HPDE6-E6E7 (cell line): Measurements from ENCODE around the gene PLIN5.
"Not testable (repeated sequence)": the region's sequence is repeated elsewhere in the genome, so short reads cannot be mapped to it uniquely, and the experiment has no call there.

ENCODE experiments used
- DNase-seq: peaks from one replicate; pipeline ENCODE4 v3.0.0; 2011; ENCODE audit warnings: missing footprints; ENCODE audit errors: extremely low spot score

PLIN5 gene

DNA sequence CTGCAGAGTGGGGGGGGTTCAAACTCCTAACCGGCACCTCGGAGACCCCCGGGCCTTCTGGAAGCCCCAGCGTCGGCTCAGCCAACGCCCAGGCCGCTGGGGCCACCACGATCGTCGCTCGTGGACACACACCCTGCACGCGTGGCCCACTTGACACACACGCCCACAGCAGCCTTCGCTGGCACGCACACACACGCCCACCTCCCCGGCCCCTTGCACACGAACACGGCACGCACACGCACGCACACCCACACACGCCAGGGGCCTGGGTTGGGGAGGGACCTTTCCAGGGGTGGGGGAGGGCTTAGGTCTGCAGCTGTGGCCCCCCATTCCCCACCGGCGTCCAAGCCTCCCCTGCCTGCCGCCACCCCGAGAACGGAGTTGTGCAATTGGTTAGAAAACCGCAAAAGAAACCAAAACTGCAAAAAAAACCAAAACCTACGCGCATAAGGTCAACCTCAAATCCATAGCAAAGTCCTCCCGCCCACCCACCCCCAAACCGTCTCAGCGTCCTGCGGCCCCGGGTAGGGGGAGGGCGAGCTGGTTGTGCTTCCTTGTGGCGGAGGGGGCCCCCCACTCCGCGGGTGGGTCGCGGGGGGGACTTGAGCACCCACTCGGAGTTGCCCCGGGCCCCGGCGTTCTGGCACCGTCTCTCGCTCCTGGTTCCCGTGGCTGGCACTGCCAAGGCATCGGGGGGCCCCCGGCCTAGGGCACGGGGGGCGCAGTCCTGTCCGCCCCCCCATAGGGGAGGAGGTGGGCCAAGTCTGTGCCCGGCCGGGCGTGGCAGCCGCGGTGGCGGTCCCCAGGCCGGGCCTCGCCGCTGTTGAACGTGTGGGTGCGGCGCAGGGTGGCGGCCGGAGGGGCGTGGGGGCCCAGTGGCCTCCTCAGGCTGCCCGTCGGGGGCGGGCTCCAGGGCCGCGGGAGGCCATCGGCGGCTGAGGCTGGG, 8.1 kb upstream of the PLIN5 start:
- no peak for DNase-seq

DNA sequence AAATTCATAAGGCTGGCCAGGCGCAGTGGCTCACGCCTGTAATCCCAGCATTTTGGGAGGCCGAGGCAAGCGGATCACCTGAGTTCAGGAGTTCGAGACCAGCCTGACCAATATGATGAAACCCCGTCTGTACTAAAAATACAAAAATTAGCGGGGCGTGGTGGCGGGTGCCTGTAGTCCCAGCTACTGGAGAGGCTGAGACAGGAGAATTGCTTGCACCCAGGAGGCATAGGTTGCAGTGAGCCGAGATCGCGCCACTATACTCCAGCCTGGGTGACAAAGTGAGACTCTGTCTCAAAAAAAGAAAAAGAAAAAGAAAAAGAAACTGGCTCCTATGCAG, 6.8 kb upstream of the PLIN5 start:
- not testable (repeated sequence) for DNase-seq

DNA sequence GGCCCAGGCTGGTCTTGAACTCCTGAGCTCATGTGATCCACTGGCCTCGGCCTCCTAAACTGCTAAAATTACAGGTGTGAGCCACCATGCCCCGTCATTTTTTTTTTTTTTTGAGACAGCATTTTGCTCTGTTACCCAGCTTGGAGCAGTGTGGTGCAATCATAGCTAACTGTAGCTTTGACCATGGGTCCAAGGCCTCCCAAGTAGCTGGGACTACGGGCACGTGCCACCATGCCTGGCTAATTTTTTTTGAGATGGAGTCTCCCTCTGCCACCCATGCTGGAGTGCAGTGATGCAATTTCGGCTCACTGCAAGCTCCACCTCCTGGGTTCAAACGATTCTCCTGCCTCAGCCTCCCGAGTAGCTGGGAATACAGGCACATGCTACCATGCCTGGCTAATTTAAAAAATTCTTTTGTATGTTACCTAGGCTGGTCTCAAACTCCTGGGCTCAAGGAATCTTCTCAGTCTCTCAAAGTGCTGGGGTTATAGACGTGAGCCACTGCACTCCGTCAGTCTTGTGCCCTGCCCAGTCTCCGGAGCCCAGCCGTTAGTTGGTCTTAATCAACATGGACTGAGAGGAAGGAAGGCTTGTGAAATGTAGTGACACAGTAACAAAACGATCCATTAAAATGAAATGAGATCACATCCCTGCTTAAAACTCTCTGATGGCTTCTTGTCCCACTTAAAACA, 6.2 kb upstream of the PLIN5 start:
- no peak for DNase-seq

DNA sequence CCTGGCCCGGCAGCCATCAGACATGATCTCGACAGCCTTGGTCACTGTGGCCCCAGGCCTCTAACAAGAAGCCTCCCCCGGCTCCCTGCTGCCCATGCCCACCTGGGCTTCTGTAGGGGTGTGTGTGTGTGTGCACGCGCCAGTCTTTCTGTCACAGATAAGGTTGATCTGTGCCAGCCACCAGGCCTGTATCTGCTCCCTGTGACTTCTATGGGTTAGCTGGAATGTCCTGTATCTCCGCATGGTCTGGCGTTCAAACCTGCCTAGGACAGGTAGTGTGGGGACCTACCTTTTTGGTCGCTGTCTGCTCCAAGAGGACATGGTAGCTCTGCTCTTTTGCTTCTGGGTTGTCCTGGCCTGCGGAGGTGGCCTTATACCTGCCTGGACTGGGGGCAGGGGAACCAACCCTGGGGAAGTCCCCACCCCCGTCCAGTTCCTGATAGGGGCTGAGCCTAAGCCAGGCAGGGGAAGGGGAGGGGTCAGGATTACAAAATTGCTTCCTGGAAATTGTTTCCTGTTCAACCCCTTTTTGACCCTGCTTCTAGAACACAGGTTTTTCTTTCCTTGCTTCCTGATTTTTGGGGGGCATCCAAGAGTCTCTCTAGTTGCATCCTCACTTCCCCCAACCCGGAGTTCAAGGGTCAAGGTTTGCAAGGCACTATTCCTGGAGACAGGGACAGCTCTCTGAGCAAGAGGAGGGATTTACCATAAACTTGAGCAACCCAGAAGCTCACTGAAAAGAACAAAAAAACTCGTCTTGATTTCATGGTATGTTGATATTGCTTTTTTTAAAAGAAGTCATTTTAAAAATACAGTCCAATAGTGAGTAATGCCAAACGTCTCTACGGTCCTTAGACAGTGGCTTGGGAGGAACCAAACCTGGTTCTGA, 4.9 kb upstream of the PLIN5 start, which contains the start of gene LRG1:
LRG1 (minus strand) TSS at position 344 of the 889 bp plus-strand sequence; CDS start at position 321, 23 bp downstream.
- no peak for DNase-seq

DNA sequence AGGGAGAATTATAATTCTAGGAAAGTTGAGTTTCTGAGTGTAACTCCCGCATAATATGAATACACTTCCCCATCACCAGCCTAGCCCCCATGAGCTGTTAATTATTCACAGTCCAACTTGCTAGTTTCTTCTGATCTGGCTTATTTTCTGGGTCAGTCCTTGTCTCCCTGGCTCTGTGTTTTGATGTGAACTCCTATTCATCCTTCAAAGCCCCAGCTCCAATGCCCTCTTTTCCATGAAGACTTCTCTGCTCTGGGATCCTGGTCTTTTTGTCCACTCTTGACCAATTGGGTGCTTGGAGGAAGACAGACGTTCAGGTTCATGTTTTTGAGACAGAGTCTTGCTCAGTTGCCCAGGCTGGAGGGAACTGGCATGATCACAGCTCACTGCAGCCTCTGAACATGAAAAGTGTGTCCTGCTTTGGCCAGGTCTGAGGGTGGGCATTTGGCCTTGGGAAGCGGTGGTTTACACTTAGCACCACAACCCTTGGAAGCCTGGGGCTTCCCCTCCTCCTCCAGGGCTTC, 4.2 kb upstream of the PLIN5 start:
- DNase-seq = no peak

DNA sequence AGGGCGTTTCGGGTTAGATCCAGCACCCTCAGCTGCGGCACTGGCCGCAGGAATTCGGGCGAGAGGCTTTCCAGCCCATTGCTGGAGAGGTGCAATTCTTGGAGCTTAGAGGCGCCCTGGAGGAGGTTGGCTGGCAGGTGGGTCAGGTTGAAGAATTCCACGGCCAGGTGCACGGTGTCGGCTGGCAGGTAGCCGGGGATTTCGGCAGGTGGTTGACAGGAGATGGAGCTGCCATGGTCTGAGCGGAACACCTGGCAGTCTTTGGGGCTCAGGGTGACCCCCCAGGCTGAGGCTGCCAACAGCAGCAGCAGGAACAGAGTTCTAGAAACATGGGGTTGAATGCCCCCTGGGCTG, 3.6 kb upstream of the PLIN5 start:
- no peak for DNase-seq

DNA sequence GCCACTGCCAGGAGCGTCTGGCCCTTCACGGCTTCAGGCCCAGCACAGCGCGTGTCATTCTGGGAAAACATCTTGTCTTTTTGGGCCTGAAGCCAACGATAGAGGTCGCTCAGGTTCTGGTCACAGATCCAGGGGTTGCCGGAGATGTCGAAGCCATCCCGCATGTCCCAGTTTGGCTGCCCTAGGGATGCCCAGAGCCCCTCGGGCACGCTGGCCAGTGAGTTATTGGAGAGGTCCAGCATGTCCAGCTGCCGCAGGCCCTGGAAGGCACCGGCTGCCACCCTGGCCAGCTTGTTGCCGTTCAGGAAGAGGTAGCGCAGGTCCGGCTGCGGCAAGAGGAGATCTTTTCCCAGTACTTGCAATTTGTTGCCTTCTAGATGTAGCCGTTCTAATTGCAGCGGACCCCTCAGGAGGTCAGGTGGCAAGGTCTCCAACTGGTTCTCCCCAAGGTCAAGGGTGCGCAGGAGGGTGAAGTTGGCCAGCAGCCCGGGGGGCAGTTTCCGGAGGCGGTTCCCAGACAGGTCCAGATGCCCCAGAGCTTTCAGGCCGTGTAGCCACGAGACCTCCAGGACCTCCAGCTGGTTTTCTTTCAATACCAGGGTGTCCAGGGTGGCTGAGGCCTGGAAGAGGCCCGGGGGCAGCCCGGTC, 3.1 kb upstream of the PLIN5 start:
- no peak for DNase-seq

DNA sequence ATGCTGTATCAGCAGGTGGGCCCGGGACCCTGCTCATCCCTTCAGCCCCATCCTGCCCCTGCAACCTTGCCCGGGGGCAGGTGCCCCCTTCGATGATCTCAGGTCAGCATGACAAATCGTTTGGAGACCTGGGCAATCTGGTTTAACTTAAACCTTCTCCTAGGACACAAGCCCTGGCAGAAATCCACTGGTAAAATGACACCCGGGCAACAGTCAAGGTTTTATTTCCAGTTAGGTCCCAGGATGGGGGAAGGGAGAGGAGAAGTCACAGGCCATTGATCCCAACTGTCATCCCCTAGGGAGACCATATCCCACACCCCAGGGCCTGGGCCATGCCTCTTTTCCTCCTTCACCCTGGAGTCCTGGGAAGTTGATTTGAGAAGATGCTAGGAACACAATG, 1.8 kb upstream of the PLIN5 start:
- no peak for DNase-seq

DNA sequence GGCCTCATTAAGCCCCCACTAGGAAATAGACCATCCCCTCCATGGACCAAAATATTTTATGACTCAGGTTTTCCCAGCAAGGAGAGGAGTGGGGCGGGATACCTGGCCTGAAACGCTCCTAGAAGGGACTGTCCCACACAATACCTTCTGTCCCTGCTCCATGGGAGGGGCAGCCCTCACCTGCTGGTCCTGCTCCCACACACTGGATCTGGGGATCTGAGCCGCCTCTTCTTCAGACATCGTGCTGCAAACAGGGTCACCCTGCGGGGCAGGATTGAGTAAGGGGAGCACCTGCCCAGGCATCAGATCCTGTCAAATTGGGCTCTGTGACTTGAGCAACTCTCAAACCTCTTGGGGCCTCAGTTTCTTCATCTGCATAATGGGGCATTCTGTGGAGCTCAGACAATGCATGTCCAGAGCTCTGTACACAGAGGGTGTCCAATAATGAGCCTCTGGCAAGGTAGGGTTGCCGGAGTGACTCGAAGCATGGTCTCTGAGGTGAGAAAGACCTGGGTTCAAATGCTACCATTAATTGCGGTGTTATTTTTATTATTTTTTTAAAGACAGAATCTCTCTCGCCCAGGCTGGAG, 1.1 kb downstream of the PLIN5 start:
- DNase-seq = no peak

DNA sequence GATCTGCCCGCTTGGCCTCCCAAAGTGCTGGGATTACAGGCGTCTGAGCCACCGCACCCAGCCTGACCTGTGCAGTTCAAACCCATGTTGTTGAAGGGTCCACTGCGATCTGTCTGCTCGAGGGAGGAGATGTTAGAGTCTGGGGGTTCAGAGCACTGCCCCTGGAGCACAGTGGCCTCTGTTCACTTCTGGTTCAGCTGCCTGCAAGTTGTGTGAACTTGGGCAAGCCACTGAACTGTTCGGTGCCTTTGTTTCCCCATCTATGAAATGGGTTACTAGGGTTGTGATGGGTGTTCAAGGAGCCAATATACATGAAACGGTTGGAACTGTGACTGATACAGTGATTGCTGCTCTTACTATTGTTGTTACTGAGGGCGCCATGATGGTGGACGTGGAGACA, 1.7 kb downstream of the PLIN5 start:
- DNase-seq = no peak

DNA sequence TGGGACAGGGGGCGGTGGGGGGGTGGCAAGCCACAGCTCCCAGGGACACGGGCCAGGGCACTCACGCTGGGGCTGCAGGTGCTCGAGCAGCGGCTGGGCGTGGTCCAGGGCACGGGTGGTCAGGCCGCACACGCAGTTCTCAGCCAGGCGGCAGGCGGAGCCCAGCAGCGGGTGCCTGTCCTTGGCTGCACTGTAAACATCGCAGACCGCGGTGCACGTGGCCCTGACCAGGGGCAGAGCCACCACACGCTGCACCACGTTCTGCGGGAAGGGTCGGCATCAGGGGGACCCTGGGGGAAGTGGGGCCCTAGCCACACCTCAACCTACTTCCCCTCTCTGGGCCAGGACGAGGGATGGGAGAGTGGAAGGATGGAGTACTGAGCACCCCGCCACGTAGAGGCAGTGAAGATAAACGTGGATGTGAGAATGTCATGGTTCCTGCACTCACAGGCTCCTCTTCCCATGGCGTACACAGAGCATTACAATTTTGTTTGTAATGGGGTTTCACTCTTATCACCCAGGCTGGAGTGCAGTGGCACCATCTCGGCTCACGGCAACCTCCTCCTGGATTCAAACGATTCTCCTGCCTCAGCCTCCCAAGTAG, 3.4 kb downstream of the PLIN5 start:
- DNase-seq = no peak

DNA sequence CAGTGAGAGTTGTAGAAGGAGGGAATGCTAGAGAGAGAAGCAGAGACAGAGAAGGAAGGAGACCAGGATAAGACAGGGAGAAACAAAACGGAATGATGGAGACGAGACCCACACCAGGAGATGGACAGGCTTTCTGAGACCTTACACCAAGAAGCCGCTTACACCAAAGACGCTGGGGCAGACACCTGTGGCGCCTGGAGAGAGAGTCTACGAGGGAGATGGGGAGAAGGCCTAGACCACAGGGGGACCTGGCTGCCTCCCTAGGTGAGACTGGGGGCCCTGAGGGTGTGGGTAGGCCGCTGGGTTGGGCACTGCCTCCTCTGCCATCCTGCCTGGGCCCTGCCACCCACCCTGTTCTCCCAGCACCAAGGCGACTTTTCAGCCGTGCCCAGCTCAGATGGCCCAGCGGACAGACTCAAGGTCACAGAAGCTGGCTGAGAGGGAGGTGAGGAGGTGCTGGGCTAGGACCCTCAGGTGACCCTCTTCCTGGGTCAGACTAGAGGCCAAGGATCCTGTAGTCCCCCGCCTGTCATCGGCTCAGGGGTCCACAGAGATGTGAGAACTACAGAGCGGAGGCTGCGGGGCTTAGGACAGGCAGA, 5.0 kb downstream of the PLIN5 start:
- no peak for DNase-seq

DNA sequence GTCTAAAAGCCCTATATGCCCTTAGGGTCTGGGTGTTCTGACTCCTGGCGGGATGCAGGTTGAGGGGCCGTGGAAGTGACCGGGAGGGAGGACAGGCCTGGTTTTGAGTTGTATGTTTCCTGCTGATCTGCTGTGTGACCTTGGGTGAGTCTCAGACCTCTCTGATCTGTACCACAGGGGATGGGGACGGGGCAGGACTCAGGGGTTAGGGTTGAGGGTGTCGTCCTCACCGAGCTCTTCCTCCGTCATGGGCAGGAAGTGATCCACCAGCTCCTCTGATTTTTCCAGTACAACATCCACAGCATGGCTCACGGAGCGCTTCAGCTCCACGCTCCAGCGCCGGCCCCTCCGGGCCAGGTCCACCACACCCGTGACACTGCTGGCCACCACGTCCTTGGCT, 6.2 kb downstream of the PLIN5 start:
- DNase-seq = no peak

DNA sequence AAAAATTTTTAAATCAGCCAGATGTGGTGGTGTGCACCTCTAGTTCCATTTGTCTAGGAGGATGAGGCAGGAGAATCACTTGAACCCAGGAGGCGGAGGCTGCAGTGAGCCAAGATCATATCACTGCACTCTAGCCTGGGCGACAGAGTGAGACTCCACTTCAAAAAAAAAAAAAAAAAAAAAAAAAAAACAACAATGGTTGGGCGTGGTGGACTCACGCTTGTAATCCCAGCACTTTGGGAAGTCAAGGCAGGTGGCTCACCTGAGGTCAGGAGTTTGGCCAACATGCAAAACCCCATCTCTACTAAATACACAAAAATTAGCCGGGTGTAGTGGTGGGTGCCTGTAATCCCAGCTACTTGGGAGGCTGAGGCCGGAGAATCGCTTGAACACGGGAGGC, 7.6 kb downstream of the PLIN5 start:
- not testable (repeated sequence) for DNase-seq

DNA sequence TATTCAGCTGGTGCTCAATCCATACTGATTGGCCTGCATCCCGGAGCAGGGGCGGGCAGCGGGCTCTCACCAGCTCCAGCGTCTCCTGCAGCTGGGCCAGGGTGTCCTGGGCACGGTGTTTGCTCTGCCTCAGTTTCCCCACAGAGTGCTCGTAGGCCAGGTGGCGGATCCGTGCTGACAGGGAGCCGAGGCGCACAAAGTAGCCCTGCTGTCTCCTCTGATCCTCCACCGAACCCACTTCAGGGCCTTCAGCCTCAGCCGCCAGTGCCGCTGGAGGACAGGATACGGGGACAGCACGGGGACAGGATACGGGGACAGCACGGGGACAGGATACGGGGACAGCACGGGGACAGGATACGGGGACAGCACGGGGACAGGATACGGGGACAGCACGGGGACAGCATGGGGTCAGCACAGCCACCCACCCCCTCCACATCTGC, 9.4 kb downstream of the PLIN5 start:
- DNase-seq = no peak

DNA sequence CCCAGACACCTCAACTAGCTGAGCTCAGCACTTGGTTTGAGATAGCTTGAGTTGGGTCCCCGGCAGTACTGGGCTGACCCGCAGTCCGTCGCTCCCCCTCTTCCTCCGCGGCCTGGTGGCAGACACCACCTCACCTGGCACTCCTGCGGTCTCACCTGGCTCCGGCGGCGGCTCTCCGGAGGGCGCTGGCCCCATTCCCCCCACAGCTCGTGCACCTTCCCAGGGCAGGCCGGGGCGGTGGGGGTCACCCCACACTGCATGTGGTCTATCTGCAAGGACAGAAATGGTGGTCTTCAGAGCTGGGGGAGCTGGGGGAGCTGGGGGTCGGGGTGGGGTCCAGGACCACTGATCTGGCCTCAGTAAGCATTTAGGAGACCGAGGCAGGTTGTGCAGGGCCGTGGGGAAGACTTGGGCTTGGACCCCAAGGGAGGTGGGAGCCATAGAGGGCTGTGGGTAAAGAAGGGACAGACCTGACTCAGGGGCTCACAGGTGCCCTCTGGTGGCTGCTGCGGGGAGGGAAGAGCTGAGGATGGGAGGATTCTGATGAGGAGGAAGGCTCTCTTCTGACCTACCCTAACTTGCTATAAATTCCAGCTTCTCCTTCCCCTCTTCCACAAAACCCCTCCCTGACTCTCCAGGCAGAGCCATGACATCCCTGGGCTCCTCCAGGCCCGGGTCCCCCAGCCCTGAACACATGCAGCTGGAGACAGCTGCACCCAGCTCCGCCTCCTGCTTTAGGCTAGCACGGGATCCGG, 10.0 kb downstream of the PLIN5 start:
- DNase-seq = no peak

DNA sequence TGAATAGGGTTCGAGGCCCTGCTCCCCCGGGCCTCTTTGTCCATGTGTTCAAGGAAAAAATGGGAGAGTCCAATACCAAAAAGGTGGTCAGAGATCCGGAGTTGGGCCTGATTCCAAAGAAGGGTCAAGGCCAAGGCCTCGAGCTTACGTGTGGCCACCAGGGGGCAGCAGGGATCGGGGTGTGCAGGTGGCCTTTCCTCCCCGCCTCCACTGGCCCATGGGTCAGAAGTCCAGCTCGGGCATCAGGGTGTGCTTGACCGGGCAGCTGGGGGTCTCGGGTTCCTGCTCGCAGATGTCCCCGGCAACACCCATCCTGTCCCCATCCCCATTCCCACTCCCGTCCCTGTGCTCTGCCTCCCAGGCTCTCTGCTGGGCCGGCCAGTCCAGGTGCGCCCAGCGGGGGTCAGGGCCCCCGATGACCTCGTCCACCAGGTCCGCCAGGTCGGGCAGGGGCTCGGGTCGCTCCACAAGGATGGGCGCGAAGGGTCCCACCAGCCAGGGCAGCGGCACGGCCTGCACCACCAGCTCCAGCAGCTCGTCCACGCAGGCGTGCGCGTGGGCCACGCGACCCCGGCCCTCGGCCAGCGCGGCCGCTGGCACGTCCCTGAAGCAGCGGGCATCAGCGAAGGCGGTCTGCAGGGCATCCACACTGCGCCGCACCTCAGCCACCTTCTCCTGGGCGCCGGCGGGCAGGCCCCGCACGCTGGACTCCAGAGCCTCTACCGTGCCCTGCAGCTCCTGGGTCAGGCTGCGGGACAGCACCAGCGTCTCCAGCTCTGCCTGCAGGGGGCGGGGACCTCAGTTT, 11.5 kb downstream of the PLIN5 start:
- no peak for DNase-seq

DNA sequence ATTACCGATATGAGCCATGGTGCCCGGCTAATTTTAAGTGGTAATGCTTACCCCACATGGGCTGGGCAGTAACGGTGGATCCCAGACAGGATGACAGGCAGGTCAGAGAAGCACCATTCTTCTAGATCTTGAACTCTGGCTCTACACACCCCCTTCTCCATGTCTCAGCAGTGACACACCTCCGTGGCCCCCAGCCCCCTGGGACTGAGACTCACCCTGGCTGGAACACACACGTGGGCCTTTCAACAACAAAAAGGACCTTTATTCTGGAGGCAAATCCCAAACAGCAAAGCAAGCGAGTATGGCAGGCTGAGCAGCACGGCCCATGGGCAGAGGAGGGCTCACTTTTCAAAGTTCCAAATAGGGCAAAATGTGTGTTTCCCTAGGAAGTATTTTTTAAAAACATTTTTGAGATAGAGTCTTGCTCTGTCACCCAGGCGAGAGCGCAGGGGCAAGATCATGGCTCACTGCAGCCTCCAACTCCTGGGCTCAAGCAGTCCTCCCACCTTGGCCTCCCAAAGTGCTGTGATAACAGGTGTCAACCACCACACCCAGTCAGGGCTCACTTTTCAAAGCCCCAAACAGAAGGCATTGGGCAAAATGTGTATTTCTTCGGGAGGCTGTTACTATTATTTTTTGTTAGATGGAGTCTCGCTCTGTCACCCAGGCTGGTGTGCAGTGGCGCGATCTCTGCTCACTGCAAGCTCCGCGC, 12.6 kb downstream of the PLIN5 start:
- no peak for DNase-seq
